Measurements from ENCODE around the gene CREG1.
"Not testable (repeated sequence)": the region's sequence is repeated elsewhere in the genome, so short reads cannot be mapped to it uniquely, and the experiment has no call there.

The CREG1 gene

DNA sequence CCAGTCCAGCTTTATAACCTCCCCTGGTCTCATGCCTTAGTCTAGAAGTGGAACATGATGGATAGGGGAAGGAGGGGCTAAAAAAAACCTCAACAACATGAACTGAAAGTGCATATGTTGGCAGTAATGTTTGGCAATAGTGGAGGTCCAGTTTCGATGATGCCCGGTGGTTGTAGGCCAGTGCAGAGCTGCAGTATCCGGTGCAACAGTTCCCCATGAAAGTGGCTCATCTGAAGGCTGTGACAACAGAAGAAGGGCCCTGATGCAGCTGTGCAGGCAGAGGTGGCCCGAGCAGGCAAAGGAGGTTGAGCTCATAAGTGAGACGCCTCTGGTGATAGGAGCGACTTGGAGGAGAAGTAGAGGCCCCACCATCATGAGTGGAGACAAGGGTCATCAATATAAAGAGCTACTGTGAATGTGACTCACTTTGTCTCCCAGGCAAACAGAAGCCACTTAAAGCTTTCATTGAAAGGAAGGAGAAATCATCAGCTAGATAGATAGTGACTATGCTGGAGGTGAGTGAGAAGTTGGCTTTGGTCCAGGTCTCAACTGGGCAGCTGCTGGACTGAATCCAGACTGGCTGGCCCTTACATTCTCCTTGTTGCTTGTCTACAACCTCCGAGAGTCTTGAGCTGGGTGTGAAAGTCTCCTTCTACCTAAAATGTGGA, 10.2 kb upstream of the CREG1 start:
- no peak for DNase-seq

DNA sequence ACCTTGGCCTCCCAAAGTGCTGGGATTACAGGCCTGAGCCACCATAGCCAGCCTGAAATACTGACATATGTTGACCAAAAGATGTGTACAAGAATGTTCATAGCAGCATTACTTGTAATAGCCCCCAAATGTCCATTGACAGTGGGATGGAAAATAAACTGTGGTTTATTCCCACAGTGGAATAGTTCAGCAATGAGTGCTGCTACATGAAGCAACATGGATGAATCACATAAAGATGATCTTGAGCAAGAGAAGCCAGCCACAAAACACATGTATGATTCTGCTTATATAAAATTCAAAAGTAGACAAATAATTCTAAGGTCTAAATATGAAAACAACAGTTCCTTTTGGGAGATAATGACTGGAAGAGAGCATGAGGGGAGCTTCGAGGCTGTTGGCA, 9.1 kb upstream of the CREG1 start:
- DNase-seq, result no peak

DNA sequence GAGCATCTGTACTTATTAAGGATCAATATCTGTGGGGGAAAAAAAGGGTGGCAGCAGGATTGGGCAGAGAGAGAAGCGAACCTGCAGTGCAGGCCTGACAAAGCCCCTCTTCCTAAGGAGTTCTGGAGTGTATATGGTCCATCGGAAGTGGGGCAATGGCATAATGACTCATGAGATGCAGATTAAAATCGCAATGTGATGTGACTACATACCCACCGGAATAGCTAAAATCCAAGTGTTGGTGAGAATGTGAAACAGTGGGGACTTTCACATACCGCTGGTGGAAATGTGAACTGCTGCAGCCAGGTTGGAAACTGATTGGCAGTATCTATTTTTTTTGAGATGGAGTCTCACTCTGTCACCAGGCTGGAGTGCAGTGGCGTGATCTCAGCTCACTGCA, 8.2 kb upstream of the CREG1 start:
- no peak for DNase-seq

DNA sequence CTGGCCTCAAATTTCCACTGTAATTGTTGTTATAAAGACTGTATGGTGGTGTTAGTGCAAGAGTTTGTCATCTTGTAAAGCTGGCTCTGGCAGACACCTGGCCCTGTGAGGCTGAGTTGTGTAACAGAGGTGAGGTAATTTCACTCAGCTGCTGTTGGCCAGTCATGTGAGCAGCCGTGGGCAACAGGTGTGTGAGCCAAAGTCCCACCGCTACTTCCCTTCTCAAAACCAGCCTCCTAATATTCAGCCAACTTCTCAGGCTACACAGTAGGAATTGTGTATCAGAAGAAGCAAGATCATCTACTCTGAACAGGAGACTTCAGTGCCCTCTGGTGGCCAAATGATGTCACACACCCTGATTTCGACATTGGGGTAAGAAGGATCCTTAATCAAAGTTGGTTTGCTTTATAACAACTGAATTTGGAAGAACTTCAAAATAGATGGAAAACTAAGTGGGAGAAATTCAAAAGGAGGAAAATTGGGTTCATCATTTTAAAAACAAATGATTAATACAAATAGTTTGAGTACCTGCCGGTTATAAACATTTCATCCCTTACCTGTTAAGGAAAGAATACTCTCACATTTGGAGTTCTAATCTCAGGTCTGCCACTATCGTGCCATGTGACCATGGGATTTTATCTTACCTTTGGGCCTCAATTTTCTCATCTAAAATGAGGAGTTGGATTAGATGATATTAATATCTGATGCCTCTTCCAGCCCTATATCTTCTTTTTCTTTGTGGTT, 2.6 kb upstream of the CREG1 start:
- peak; percentile 83 for DNase-seq

DNA sequence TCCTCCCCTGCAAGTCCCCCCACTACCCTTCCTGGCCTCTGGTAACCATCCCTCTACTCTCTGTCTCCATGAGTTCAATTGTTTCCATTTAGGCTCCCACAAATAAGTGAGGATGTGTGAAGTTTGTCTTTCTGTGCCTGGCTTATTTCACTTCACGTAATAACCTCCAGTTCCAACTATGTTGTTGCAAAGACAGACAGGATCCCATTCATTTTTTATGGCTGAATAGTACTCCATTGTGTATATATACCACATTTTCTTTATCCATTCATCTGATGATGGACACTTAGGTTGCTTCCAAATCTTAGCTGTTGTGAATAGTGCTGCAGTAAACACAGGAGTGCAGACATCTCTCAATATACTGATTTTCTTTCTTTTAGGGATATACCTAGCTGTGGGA, 1.5 kb upstream of the CREG1 start:
- not testable (repeated sequence) for DNase-seq

DNA sequence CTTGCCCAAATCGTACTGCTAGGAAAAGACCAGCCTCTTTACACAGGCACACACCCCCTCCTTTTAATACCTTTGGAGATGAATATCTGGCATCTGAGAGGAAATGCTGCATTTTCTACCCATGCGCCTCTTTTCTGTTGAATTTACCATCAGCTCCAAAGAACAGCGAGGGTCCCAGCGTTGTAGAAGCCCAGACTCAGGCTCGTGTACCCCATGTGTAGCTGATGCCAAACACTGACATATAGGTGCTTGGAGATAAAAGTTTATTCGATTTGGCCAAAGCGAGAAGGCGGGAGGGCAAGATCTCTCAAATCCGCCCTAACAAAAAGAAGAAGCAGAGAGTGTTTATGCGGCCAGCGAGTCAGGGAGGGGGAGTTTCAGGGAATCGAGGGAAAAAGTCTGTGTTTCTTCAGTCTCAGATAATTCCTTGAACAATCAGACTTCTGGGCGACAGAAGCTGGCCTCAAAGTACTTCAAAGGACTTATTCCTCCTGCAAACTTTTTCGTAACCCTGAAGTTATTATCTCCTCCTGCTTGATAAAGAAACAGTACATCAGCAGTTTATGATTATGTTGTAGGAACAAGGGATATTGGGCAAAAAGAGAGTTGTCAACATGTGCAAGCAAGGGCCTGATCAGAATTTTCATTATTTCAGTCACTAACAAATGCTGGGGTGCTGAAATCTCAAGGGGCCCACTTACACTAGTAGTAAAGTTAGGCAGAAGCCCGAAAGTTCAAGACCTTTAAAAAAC, 642 bp upstream of the CREG1 start:
- no peak for DNase-seq

DNA sequence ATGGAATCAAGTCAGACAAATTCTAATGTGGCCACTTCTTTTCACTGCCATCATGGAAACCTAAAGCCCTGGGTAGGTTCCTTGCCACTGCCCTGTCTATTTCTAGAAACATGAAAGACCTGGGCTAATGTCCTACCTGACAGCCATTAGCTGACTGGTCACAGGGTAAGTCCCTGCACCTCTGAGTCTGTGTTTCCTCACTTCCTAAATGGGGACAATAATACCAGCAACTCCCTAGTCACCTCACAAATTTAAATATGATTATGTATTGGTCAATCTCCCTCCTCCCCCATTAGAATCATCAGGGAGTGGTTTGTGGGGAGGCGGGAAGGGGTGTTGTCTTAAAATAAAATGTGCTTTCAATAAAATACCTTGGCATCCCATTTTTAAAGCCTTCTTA, 2.2 kb downstream of the CREG1 start:
- DNase-seq, result no peak

DNA sequence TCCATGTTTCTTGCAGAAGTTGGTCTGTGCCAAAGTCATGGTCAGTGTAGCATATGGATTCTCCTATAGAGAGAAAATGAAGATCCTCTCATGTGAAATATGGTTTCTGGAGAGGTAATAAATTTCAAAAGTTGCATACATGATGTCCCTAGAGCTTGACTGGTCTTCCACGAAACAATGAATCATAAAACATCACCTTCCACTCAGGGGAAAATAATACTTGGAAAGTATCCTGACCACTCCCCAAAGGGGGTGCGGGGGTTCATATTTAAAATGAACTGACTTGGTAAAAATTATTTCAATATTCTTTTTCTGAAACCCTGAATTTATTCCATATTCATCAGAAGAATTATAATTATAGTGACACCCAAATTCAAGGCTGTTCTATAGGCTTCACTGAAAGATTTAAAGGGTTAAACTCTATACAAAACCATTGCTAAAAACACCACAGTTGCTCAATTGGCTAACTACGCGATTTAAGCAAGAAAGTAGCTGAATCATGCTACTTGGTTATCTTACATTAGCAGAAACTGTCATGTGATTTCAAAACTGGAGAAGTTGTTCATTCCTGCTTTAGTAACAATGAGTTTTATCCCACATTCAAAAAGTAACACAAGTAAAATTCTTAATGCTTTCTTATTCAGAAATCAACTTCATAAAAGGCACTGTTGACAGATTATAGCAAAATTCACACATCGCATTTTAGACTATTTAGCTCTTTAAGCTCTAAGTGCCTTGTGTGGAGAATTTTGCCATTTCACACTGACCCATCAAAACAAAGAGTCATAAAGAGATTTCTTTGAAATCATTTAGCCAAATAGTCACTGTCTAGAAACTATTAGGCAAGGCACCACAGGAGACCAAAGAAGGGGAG, 5.3 kb downstream of the CREG1 start:
- no peak for DNase-seq

DNA sequence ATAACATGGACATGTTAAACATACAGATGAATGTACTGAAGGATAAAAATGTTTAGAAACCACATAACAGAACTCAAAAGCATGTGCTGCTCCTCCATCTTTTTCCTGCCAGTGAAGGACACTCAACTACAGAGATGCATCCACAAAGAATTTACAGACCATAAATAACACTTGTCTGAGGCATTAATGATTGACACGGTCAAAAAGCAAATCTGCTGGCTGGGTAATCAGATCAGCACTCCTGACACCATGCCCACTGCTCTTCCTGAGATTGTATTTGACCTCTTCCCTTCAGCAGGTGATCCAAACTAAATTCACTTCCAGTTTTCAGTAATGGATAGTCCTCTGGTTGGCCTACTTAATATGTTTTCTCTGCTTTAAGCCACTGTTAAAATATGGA, 6.6 kb downstream of the CREG1 start:
- no peak for DNase-seq

DNA sequence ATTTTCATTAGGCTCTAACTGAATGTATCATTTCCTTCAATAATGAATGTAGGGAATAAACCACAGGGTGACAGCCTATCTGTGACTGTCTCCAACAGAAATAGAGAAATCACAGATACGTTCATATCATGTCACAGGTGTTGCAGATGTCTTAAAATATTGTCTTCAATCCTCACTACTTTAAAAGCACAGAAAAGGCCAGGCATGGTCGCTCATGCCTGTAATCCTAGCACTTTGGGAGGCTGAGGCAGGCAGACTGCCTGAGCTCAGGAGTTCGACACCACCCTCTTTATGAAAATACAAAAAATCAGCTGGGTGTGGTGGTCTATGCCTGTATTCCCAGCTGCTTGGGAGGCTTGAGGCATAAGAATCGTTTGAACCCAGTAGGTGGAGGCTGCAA, 8.2 kb downstream of the CREG1 start:
- DNase-seq, result no peak

DNA sequence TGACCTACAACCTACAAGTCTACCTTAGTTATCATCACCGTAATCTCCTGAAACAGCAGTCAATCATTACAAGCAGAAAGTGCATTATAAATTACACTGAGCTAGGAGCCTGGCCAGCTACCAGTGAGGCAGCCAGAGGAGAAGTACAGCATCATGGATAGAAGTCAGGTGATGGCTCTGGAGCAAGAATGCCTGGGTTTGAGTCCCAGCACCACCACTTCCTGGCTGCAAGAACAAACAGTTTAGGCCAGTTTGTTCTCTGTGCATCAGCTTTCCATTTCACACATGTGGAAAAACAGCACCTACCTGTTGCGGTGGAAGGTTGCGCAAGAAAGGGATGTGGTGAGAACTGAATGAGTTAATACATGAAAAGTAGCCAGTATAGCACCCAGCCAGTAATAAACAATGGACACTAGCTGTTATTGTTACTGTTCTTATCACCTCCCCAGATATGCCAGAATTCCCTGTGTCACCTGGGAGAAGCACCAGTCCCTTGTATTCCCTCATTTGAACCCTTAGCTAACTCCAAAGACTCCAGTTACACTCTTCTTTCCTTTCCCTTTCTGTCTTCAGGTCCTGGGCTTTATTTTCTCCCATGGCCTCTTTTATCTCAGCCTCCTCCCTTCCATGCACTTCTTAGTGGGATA, 9.0 kb downstream of the CREG1 start:
- no peak for DNase-seq

DNA sequence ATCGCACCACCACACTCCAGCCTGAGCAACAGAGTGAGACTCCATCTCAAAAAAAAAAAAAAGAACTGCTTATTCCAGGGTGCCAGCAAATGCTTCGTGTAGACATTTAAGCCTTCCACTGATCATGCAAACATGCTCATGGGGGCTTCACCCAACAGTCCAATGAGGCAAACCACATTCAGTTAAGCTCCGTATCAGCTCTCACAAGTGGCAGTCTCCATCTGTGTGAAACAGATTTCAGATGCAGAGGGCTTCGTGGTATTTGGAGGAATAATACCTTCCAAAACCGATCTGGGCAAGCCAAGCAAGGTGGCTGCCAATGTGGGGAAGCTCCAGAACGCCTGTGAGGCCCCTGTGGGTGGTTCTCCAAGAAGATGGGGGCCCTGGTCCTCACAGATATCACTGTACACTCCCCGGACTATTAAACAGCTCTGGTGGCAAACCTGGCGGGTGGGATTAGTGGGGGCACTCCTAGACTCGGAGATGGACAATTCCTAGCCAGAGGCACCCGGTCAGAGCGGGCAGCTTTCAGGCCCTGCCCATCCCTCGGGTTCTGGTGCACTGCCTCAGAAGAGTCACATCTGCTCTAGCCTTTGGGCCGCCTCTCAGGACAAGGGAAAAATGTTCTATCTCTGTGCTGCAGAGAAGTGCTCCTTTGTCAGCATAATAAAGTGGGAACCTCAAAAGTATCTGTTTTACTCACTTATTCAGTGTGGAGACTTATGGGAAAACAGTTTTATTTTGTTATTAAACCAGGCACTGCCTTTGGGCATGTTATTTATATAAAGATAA, 10.2 kb downstream of the CREG1 start:
- DNase-seq, result no peak

DNA sequence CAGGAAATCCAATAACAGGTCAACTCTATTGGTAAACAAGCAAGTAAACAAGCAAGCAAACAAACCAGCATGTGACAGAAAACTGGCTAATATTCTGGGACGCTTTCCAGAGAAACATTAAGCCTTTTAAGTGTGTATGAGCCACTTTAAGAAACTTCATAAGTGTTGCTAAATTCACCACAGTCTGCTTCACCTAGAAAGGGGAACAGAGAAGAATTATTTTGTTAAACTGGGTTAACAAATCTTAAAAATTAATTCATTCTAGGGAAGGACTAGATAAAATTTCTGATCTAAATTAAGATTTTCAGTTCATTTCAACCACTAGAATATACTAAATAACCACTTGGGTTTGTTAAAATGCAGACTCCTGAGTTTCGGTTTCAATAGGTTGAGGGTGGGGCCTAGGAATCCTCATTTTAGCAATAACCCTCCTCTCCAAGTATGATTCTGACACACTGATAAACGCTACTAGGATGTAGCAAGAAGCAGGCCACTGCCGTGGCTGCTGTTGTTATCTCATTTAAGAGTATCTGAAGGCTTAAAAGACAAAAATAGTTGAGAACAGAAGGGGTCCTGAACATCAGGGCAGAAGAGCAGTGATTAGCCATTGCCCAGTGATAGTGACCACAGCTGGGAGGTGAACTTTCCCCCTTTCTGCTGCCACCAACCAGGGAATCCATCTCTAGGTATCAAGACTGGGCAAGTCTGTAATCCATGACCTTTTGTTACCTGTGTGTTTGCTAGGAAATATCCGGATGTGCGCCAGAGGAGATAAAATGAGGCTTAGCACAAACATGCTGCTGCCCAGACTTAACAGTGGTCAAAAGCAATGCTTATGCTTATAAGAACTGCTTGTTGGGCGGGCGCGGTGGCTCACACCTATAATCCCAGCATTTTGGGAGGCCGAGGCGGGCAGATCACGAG, 11.2 kb downstream of the CREG1 start:
- no peak for DNase-seq

DNA sequence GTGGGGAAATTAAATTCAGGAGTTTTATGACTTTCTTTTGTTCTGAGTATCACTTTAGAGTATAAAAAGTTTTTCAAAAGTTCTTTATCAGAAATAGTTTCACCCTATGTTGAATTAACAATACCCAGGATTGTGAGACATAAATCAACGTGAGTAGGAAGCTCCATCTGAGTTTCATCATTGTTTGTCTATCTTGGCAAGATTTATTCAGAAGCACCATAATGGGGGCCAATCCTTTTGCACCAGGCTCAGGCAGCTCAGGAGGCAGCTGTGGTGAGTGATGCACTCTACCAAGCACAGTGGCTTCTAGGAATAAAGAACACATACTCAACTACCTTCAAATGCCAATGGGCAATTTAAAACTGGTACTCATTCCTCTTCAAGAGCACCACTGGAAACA, 12.0 kb downstream of the CREG1 start:
- no peak for DNase-seq

DNA sequence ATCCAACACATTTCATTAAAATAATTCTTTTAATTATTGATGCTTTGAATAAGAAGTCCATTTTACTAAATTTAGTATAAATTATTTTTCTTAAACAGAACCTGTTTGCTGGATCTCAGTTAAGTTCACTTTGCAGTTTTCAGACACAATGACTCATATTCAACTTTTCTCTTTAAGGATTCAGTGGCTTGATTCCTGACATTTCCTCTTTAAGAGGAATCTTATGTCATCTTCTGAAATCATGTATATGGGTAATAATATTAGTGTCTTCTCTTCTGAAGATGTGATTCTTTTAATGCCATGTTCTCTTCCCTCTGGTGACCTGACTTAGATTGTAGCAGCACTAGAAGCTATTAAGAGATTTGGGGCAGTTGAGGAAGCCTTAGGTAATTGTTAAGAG, 12.6 kb downstream of the CREG1 start:
- DNase-seq, result no peak

DNA sequence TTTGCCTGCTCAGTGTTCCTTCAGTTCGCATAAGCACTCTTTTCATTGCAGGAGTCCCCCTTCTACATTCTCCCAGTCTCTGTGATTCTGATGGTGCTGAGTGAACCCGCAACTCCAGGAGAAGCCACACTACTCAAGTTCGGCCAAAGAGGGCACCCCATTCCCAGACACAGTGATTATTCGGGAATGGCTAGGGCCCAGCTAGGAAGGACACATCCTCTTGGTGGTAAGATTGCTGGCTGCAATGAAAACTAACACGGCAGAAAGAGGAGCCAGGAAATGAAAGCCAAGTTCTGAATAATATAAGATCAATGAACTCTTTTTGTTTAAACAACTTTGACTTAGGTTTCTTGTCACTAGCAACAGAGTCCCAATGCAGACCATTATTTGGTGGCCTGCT, 14.9 kb downstream of the CREG1 start:
- DNase-seq, result no peak

DNA sequence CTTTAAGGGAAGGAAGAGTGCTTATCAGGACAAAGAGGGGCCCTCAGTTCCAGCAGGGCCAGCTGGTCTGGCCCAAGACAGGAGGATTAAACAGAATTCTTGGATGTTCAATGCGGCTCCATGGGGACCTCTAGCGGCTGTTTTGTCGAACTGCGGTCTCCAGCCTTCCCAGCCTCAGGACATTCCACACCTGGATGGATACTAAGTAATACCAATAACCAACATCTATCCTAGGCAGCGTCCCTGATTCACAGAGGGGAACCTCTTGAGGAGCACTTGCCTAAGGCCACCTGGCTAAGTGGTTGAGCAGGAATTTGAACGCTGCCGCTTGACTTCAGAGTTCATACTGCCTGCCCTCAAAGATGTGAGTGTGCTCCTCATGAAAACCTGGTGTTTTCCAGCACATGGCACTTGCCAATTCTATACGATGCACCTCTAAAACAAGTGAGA, 19.7 kb downstream of the CREG1 start:
- DNase-seq, result peak; percentile 75

DNA sequence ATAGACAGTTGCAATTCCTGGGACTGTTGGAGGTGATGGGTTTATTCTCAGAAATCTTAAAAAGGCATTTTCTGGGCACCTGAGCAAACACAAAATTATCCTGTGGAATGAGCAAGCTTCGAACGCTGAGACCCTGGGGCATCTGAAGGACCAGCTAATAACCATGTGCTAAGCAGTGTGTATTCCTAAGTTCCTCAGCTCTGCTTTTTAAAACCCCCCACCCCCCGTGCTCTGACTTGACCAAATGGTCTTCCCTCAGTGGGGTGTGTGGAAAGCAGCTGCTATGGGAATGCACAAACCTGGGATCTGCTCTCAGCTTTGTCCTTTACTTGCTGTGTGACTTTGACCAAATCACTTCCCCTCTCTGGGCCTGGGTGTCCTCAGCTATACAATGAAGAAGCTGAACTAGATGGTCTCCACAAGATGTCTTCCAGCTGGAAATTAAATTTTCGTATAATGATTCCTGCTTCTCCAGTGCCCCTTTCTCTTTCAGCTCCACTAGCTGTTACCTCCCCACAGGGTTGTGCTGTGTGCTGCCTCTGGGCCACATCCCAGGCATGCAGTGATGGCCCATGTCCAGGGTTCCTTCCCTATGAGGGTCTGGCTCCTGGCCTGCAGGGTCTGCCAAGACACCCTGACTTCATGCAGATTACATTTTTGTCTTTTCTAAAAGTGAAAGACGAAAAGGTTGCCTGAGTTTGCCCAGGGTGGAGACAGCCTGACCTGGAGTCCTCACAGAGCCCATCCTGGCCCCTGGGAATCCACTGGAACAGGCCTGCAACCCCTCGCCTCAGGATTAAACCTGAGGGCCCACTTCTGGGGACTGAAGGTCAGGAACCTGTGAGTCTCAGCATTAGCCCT, 20.4 kb downstream of the CREG1 start:
- DNase-seq, result no peak

DNA sequence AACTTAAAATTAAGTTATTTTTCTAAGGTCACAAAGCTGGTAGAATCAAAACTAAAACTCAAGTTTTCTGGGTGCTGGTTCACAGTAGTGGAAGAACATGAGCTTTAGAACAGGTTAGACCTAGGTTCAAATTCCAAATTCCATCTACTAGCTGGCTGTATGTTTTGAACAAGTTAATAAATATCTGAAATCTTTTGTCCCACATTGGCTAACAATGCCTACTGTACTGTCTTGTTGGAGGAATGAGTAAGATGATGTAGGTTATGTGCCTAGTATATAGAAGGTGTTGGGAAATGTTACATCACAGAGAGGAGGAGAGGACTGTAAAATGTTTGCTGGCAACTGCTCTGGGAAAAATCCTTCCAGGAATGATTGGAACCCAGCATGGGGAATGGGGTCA, 21.2 kb downstream of the CREG1 start:
- DNase-seq, result no peak
